PC-9 (cell line): ENCODE measurements around the gene SLC2A6. TPM values are rescaled to one million over a fixed set of nuclear protein-coding genes. Genes with fewer than 3 reads are reported as not detected.

Source experiments
- BruUV-seq: library from RNA; stranded (reverse); fragments of 400-500 nt; replicated peaks from 2 replicates; lab custom pipeline; 2021; lab: Mats Ljungman, UMichigan
- CTCF ChIA-PET: fragments of 300-600 bp; sonication (Branson Sonifier 250); formaldehyde crosslinking; loops from one replicate; lab custom pipeline; 2022; ENCODE audit warnings: antibody characterized with exemption; lab: Charles Lee
- POLR2A ChIA-PET: fragments of 300-600 bp; sonication (Branson Sonifier 250); formaldehyde crosslinking; loops from one replicate; lab custom pipeline; 2022; ENCODE audit warnings: antibody characterized with exemption; ENCODE audit not compliant: unreplicated experiment; lab: Charles Lee
- DNase-seq, 2 experiments: peaks; one replicate each; pipeline versions ENCODE4 v3.0.0 to v3.0.0-alpha.2; 2015 to 2022; ENCODE audit warnings: mixed read lengths in 1 of 2
- H2AFZ ChIP-seq: fragments of 200-600 bp; sonication (generic); 2 replicates; pipeline ENCODE4 v1.8.1; 2017; ENCODE audit warnings: antibody characterized with exemption
- H3F3A ChIP-seq: fragments of 200-600 bp; sonication (generic); 2 replicates; pipeline ENCODE4 v1.8.1; 2017; ENCODE audit warnings: antibody characterized with exemption, mild to moderate bottlenecking, low read depth; ENCODE audit not compliant: insufficient read depth
- H3K27ac ChIP-seq: fragments of 200-600 bp; sonication (generic); 2 replicates; pipeline ENCODE4 v1.6.1; 2016; ENCODE audit warnings: mixed run types
- H3K27me3 ChIP-seq: fragments of 200-600 bp; sonication (generic); 2 replicates; pipeline ENCODE4 v1.6.1; 2016; ENCODE audit warnings: low read depth, mixed run types; ENCODE audit not compliant: insufficient read depth
- H3K36me3 ChIP-seq: fragments of 200-600 bp; sonication (generic); 2 replicates; pipeline ENCODE4 v1.6.1; 2016; ENCODE audit warnings: low read depth, mixed run types
- H3K4me1 ChIP-seq: fragments of 200-600 bp; sonication (generic); replicated peaks from 2 replicates; pipeline ENCODE4 v1.6.1; 2016; ENCODE audit warnings: mixed run types; ENCODE audit not compliant: insufficient read depth
- H3K4me2 ChIP-seq: fragments of 200-600 bp; sonication (generic); 2 replicates; pipeline ENCODE4 v1.6.1; 2017; ENCODE audit warnings: mixed run types
- H3K4me3 ChIP-seq: fragments of 200-600 bp; sonication (generic); 2 replicates; pipeline ENCODE4 v1.6.1; 2016; ENCODE audit warnings: mixed run types
- H3K79me2 ChIP-seq: fragments of 200-600 bp; sonication (generic); 2 replicates; pipeline ENCODE4 v1.6.1; 2017; ENCODE audit warnings: low read depth, mixed run types
- H3K9me2 ChIP-seq: fragments of 200-600 bp; sonication (generic); 2 replicates; pipeline ENCODE4 v1.8.1; 2017; ENCODE audit warnings: mild to moderate bottlenecking; ENCODE audit not compliant: insufficient read depth
- H3K9me3 ChIP-seq: fragments of 200-600 bp; sonication (generic); 2 replicates; pipeline ENCODE4 v1.8.1; 2016; ENCODE audit warnings: low read depth; ENCODE audit not compliant: insufficient read depth
- H4K20me1 ChIP-seq: fragments of 200-600 bp; sonication (generic); 2 replicates; pipeline ENCODE4 v1.8.1; 2017; ENCODE audit not compliant: insufficient read depth
- CTCF ChIP-seq: fragments of 200-600 bp; sonication (generic); conservative IDR thresholded peaks from 2 replicates; pipeline ENCODE4 v1.6.1; 2017; ENCODE audit warnings: mixed run types, antibody characterized with exemption, mild to moderate bottlenecking, moderate library complexity
- EZH2 ChIP-seq: fragments of 200-600 bp; sonication (generic); IDR thresholded peaks from 2 replicates; pipeline ENCODE4 v1.8.0; 2017; ENCODE audit warnings: antibody characterized with exemption, low read depth
- intact Hi-C: fragments of 100-400 bp; cut with micrococcal nuclease; formaldehyde crosslinking; loops from one replicate; pipeline ENCODE4 v1.10.0; 2022; ENCODE audit not compliant: unreplicated experiment
- total RNA-seq: library from RNA; stranded (reverse); gene quantifications from 2 replicates; pipeline ENCODE4 v1.2.3, GENCODE V29; 2021

SLC2A6 gene
- total RNA-seq, 1 experiment from 2014 or later: 13.1 TPM

GRCh38 chr9:133425049-133425632 lies 53.8 kb downstream of the SLC2A6 start:
- POLR2A ChIA-PET: no interaction called here
- H4K20me1 ChIP-seq: no peaks in the 10 kb centered on the region
- no peaks in the 10 kb centered on the region for H3K36me3 ChIP-seq
- H3K4me3 ChIP-seq: no peak overlapping the region
- no peak for DNase-seq
- no peak overlapping the region for H3K27ac ChIP-seq
- H3K9me2 ChIP-seq: no peaks in the 10 kb centered on the region
- no peaks in the 10 kb centered on the region for H3K4me1 ChIP-seq
- no peak for TF ChIP-seq EZH2
- intact Hi-C loops: no loop called here
- peaks cover 19% of the 10 kb centered on the region for H3K27me3 ChIP-seq
- H2AFZ ChIP-seq: no peak overlapping the region
- BruUV-seq: no TSS peak
- H3K79me2 ChIP-seq: no peaks in the 10 kb centered on the region
- H3K4me2 ChIP-seq: no peak overlapping the region
- CTCF ChIA-PET: no interaction called here
- H3F3A ChIP-seq: peaks cover 4% of the 10 kb centered on the region; the same call in 1 of the 2 replicates
- no peaks in the 10 kb centered on the region for H3K9me3 ChIP-seq

GRCh38 chr9:133424187-133424586 lies 54.7 kb downstream of the SLC2A6 start:
- intact Hi-C loops: no loop called here
- no peaks in the 10 kb centered on the region for H3K9me2 ChIP-seq
- no TSS peak for BruUV-seq

GRCh38 chr9:133423216-133423615 lies 55.7 kb downstream of the SLC2A6 start:
- no peaks in the 10 kb centered on the region for H3K79me2 ChIP-seq
- H3K36me3 ChIP-seq: no peaks in the 10 kb centered on the region
- ChIA-PET POLR2A (no interaction called here), CTCF (no interaction called here)
- H3K9me3 ChIP-seq: no peaks in the 10 kb centered on the region
- H3K4me2 ChIP-seq: no peak overlapping the region
- no peak overlapping the region for H3K27ac ChIP-seq
- H3F3A ChIP-seq: peaks cover 18% of the 10 kb centered on the region
- intact Hi-C loops: no loop called here
- no peaks in the 10 kb centered on the region for H4K20me1 ChIP-seq
- BruUV-seq: no TSS peak
- H3K27me3 ChIP-seq: peaks cover 19% of the 10 kb centered on the region
- TF ChIP-seq EZH2: no peak
- TF ChIP-seq CTCF: no peak
- H3K4me1 ChIP-seq: no peaks in the 10 kb centered on the region
- no peak overlapping the region for H3K4me3 ChIP-seq
- no peaks in the 10 kb centered on the region for H3K9me2 ChIP-seq
- DNase-seq: no peak
- H2AFZ ChIP-seq: no peak overlapping the region

More at GRCh38 chr9:133424187-133424586, 54.7 kb downstream of the SLC2A6 start:
- Histone ChIP-seq H3K4me2 (no peak overlapping the region), H2AFZ (no peak overlapping the region), H3K27ac (no peak overlapping the region), H3K4me3 (no peak overlapping the region), H3K9me3 (no peaks in the 10 kb centered on the region), H3K4me1 (no peaks in the 10 kb centered on the region), H4K20me1 (no peaks in the 10 kb centered on the region), H3K36me3 (no peaks in the 10 kb centered on the region), H3F3A (peaks cover 9% of the 10 kb centered on the region; the same call in 1 of the 2 replicates), H3K27me3 (peaks cover 19% of the 10 kb centered on the region), H3K79me2 (no peaks in the 10 kb centered on the region)
- DNase-seq: no peak
- POLR2A ChIA-PET: no interaction called here
- TF ChIP-seq CTCF: no peak
- no peak for TF ChIP-seq EZH2
- CTCF ChIA-PET: no interaction called here
